BJ (cell line): ENCODE data around the gene VPS18. TPM values are rescaled to one million over a fixed set of nuclear protein-coding genes. Genes with fewer than 3 reads are reported as not detected.

Experiments
- CTCF ChIA-PET: fragments of 350-600 bp; formaldehyde crosslinking; extraction: SDS; loops from one replicate; lab custom pipeline; 2021; ENCODE audit warnings: antibody characterized with exemption, inconsistent platforms; lab: Yijun Ruan, JAX
- POLR2A ChIA-PET: fragments of 300-600 bp; sonication (Branson Sonifier 250); formaldehyde crosslinking; extraction: SDS; loops from one replicate; lab custom pipeline; 2021; ENCODE audit warnings: antibody characterized with exemption; lab: Charles Lee
- DNase-seq: peaks from one replicate; pipeline ENCODE4 v3.0.0-alpha.2; 2011; ENCODE audit warnings: low read depth
- H3K27me3 ChIP-seq: 2 replicates; pipeline ENCODE4 v1.6.0; 2011; ENCODE audit warnings: low read length; ENCODE audit not compliant: control insufficient read depth, insufficient read depth
- H3K36me3 ChIP-seq: 2 replicates; pipeline ENCODE4 v1.5.1; 2011; ENCODE audit warnings: low read length; ENCODE audit not compliant: control insufficient read depth, insufficient read depth
- H3K4me3 ChIP-seq: 2 replicates; pipeline ENCODE4 v1.5.1; 2011; ENCODE audit warnings: low read depth, mild to moderate bottlenecking, control low read depth, low read length
- polyA plus RNA-seq: library from polyadenylated mRNA; depleted of rRNA; stranded (reverse); fragments of >200 nt; gene quantifications from 2 replicates; pipeline ENCODE4 v1.2.3, GENCODE V29; 2011
- TF ChIP-seq, protein P1 (sequence below): IDR thresholded peaks from 2 replicates; pipeline ENCODE4 v1.5.1; 2011; ENCODE audit warnings: low read depth, mild to moderate bottlenecking, control low read depth, inconsistent platforms, low read length, moderate library complexity; ENCODE audit not compliant: insufficient read depth

The VPS18 gene
- polyA plus RNA-seq, 1 experiment, result 28.4 TPM

DNA sequence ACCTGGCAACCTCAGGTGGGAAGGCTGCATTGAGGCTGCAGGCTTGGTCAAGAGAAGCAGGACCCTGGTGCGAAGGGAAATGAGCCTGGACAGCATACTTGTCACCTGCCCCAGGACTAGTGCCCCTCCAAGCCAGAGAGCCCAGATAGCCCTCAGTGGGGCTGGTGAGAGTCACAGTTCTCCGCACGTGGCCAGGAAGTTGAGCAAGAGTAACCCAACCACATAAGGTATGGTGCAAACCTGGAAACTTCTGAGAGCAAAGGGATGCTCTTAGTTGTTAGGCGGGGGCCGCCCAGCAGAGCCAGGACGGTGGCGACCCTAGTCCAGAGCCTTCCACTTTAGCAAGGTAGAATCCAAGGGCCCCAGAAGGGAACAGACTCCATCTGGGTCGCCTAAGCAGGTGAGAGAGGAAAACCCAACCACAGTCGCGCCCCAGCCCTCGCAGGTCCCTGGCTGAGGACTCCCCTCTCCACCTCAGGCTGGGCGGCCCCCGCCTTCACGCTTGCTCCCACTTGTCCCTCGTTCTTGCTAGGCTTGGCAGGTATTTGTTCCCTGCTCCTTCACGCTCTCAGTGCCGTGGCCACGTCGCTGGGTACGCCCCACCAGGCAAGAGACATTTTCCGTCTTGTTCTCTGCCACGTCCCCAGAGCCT is 1.1 kb upstream of the VPS18 start:
- ChIA-PET CTCF (interaction anchor here (0.7 to 6.2 kb wide), 28 partner anchors 11 to 366 kb away, joined by 3 to 201 read pairs (median 8); partner anchors contain the start of genes RAD51, RHOV and SPINT1), POLR2A (interaction anchor here (1.3 kb wide), 1 partner anchor 37 kb away, joined by 3 read pairs; no protein-coding TSS in a partner anchor)
- TF ChIP-seq, protein P1, sequence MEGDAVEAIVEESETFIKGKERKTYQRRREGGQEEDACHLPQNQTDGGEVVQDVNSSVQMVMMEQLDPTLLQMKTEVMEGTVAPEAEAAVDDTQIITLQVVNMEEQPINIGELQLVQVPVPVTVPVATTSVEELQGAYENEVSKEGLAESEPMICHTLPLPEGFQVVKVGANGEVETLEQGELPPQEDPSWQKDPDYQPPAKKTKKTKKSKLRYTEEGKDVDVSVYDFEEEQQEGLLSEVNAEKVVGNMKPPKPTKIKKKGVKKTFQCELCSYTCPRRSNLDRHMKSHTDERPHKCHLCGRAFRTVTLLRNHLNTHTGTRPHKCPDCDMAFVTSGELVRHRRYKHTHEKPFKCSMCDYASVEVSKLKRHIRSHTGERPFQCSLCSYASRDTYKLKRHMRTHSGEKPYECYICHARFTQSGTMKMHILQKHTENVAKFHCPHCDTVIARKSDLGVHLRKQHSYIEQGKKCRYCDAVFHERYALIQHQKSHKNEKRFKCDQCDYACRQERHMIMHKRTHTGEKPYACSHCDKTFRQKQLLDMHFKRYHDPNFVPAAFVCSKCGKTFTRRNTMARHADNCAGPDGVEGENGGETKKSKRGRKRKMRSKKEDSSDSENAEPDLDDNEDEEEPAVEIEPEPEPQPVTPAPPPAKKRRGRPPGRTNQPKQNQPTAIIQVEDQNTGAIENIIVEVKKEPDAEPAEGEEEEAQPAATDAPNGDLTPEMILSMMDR, result no peak
- Histone ChIP-seq H3K36me3 (0 out of 2 replicates have a peak, but pooled peaks cover 1% of the 10 kb centered on the region), H3K27me3 (no peaks in the 10 kb centered on the region), H3K4me3 (no peak overlapping the region)
- DNase-seq, result no peak

DNA sequence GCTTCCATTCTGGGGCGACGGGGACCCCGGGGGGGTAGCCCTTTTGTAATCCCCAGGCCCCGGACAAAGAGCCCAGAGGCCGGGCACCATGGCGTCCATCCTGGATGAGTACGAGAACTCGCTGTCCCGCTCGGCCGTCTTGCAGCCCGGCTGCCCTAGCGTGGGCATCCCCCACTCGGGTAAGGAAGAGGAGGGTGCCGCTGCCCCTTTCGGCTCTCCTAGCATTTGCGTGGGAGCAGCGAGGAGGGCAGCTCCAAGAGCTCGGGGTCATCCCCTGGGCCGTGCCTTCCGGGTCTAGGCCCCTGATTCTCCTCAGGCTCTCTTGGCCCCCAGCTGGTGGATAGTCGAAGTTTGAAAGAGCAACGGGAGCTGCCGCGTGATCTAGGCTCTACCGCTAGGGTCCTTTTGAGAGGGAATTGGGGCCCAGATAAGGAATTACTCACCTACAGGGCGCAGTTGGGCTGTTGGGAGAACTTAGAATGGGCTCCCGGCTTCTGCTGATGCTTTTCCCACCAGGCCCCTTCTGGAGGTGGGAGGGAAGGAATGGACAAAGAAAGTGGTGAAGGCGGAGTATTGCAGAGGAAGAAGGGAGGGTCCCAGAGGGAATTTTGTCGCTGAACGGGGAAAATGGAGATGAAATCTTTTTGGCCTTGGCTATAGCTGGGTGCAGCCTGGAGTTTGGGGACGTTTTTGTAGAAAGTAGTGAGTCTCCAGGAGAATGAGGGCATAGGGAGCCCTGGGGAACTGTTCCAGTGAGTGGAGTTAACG is 615 bp downstream of the VPS18 start:
- DNase-seq, result no peak
- TF ChIP-seq, protein P1, result peak; percentile 75
- Histone ChIP-seq H3K27me3 (no peaks in the 10 kb centered on the region), H3K36me3 (peaks cover 10% of the 10 kb centered on the region), H3K4me3 (peak overlapping the region; percentile 95)
- ChIA-PET POLR2A (interaction anchor here (0.7 to 1.3 kb wide), 4 partner anchors 36 to 330 kb away, joined by 3 read pairs; partner anchors contain the start of gene CCDC32), CTCF (interaction anchor here (0.6 to 4.9 kb wide), 53 partner anchors 9 to 375 kb away, joined by 3 to 76 read pairs (median 4); partner anchors contain the start of genes CCDC32, CHAC1, CHP1 and DNAJC17)

DNA sequence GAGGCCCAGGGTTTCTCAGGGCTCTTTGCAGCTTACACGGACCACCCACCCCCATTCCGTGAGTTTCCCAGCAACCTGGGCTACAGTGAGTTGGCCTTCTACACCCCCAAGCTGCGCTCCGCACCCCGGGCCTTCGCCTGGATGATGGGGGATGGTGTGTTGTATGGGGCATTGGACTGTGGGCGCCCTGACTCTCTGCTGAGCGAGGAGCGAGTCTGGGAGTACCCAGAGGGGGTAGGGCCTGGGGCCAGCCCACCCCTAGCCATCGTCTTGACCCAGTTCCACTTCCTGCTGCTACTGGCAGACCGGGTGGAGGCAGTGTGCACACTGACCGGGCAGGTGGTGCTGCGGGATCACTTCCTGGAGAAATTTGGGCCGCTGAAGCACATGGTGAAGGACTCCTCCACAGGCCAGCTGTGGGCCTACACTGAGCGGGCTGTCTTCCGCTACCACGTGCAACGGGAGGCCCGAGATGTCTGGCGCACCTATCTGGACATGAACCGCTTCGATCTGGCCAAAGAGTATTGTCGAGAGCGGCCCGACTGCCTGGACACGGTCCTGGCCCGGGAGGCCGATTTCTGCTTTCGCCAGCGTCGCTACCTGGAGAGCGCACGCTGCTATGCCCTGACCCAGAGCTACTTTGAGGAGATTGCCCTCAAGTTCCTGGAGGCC is 5.4 kb downstream of the VPS18 start:
- H3K36me3 ChIP-seq, result peaks cover 37% of the 10 kb centered on the region
- CTCF ChIA-PET, result interaction anchor here (1.0 to 2.2 kb wide), 5 partner anchors 40 to 119 kb away, joined by 3 to 16 read pairs (median 4); no protein-coding TSS in a partner anchor
- no peaks in the 10 kb centered on the region for H3K27me3 ChIP-seq
- TF ChIP-seq, protein P1, result no peak
- no peak for DNase-seq
- H3K4me3 ChIP-seq, result no peak overlapping the region
- POLR2A ChIA-PET, result no interaction called here

DNA sequence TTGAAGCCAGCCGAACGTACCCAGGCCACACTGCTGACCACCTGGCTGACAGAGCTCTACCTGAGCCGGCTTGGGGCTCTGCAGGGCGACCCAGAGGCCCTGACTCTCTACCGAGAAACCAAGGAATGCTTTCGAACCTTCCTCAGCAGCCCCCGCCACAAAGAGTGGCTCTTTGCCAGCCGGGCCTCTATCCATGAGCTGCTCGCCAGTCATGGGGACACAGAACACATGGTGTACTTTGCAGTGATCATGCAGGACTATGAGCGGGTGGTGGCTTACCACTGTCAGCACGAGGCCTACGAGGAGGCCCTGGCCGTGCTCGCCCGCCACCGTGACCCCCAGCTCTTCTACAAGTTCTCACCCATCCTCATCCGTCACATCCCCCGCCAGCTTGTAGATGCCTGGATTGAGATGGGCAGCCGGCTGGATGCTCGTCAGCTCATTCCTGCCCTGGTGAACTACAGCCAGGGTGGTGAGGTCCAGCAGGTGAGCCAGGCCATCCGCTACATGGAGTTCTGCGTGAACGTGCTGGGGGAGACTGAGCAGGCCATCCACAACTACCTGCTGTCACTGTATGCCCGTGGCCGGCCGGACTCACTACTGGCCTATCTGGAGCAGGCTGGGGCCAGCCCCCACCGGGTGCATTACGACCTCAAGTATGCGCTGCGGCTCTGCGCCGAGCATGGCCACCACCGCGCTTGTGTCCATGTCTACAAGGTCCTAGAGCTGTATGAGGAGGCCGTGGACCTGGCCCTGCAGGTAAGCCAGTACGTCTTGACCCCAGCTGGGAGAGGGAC is 6.2 kb downstream of the VPS18 start:
- POLR2A ChIA-PET, result no interaction called here
- no peaks in the 10 kb centered on the region for H3K27me3 ChIP-seq
- DNase-seq, result no peak
- CTCF ChIA-PET, result interaction anchor here (1.0 to 1.7 kb wide), 4 partner anchors 41 to 119 kb away, joined by 3 to 7 read pairs (median 4); no protein-coding TSS in a partner anchor
- TF ChIP-seq, protein P1, result no peak
- no peak overlapping the region for H3K4me3 ChIP-seq
- H3K36me3 ChIP-seq, result peaks cover 37% of the 10 kb centered on the region
